H54 (cell line): ENCODE data around the gene DCLRE1C.
A peak's percentile ranks its signal among the peaks of the same experiment; 100 is the strongest.
"Not testable (repeated sequence)": the region's sequence is repeated elsewhere in the genome, so short reads cannot be mapped to it uniquely, and the experiment has no call there.

Source experiments
- DNase-seq: peaks from one replicate; pipeline ENCODE4 v3.0.0; 2011; ENCODE audit warnings: low spot score, mixed read lengths; ENCODE audit not compliant: insufficient read length
- FAIRE-seq: peaks from 3 replicates; lab custom pipeline; 2011; peaks lifted over from hg19 to GRCh38; lab: Jason Lieb, UNC
- POLR2A ChIP-seq: IDR thresholded peaks from 2 replicates; pipeline ENCODE4 v1.6.1; 2011; ENCODE audit warnings: low read depth, mild to moderate bottlenecking, low read length

Gene DCLRE1C

DNA sequence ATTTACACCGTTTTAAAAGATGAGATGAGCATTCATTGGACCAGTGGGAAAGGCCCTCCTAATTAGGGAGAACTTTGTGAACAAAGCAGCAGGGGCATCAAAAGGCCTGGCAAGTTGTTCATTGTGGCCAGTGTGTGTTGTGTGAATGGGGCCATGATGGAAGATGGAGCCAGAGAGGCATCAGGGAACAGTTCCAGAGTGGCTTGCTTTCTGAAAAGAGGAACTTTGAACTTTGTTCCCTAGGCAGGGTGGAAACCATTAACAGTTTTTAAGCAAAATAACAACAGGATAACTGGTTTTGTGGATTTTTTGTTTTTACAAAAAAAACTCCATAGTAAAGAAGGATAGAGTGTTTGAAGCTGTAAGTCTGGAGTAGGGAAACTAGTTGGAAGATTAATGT is 62.7 kb downstream of the DCLRE1C start:
- DNase-seq (no peak), FAIRE-seq (no peak)
- TF ChIP-seq POLR2A = no peak

DNA sequence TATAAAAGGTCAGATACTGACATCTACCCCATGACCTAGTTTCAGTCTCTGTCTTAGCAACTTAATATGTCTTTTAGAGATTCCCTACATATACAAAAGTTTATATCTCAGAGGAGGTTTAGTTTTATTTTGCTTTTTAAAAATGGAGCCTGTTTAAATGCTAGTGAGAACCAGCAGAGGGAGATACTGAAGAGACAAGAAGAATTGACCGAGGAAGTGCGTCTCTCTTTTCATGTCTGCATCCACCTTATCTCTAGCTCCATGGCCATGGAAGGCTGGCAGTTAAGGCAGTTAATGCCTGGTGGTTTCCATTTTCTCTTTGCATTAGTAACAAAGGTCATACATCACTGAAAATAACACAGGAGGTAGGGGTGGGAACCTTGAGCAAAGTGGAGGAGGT is 64.6 kb downstream of the DCLRE1C start:
- FAIRE-seq (no peak), DNase-seq (no peak)
- TF ChIP-seq POLR2A = no peak

GRCh38 chr10:14884082-14884481 is 69.8 kb downstream of the DCLRE1C start:
- TF ChIP-seq POLR2A = no peak

DNA sequence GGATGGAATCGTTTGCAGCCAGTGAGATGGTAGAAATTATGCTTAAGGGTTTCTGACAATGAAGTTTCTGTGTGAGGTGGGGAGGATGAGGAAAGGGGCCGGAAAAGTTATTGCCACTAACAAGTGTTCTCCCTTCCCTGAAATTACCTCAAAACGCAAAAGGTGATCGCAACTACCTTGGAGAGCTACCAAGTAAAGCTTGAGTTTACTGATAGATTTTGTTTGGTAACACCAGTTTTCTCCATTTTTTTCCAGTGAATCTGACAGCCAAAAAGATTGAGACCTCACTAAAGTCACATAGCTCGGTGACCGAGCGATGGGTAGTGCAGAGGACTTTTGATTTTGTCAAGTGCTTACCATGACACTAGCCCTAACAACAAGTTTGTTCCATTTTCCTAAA is 73.7 kb downstream of the DCLRE1C start:
- DNase-seq = no peak
- no peak for TF ChIP-seq POLR2A
- FAIRE-seq = no peak

More at GRCh38 chr10:14884082-14884481, 69.8 kb downstream of the DCLRE1C start:
- no peak for DNase-seq
- FAIRE-seq = no peak

DNA sequence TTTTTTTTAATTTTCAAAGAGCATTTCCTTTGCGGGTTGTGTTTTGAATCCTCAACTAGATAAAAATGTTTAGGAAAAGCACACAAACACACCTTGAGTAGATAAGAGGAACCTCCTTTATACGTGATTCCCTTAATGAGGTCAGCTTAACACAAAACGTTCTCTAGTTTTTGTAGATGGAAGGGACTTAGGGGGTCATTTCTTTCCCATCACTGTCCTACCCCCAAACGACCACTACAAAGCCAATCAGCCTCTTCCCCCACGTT is 74.0 kb downstream of the DCLRE1C start:
- FAIRE-seq (peak; percentile 20), DNase-seq (peak; percentile 7)
- no peak for TF ChIP-seq POLR2A

DNA sequence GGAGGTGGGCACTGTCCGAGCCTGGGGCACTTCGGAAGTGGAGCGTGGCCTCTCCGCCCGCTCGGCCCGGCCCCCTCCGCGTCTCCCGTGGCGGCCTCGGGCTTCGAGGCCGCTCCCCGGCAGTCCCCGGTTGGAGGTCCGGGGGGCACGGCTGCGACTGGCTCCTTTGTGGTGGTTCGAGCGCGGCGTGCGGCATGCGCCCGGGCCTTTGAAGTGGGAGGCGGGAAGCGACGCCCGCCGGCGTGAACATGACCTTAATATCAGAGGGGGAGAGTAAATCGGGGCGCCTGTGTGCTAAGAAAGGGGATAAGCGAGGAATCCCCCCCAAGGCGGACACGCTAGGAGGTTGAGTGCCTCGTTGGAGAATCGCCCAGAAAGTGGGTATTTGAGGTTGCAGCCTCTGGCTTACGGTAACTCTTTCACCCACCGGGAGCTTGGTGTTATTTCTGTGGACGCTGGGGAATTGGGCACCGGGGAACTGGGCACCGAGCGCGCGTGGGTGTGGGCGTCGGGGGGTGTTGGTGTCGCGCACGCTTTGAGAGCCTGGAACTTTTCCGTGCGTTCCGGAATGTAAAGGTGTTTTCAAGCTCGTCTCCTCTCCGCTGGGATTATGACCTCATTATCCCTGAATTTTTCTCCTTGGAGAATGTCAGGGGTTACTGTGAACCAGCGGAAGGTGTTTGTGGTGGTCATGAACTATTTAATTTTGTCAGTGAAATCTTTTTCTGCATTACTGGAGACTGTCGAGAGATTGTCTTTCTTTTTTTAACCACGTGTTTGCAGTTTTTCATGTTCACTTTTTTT is 74.6 kb downstream of the DCLRE1C start:
- peak; percentile 28 for DNase-seq
- peak; percentile 50 for FAIRE-seq
- no peak for TF ChIP-seq POLR2A

- peak; percentile 97 for DNase-seq
- peak; percentile 86 for TF ChIP-seq POLR2A
- peak; percentile 84 for FAIRE-seq
Observed at GRCh38 chr10:14878266-14879123, 75.4 kb downstream of the DCLRE1C start, which contains the start of gene SUV39H2. Gene SUV39H2, plus strand, starts transcription at chr10:14878866. Its CDS starts 23 bp downstream, at chr10:14878889.

DNA sequence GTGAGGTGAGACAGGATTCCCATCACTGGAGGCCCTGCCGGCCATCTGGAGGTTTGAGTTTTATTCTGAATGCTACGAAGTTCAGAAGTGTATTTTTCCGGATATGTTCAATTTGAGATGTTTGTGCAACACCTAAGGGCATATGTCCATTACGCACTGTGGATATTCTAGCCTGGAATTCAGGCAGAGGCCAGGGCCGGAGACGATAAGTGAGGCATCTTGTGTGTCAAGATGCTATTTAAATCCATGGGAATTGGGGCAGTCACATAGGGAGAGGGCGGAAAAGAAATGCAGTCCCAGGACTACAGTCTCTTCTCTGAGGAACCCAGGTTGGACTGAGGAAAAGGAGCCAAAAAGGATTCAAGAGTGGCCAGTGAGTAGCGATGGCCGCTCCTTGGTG is 77.1 kb downstream of the DCLRE1C start:
- TF ChIP-seq POLR2A = no peak
- FAIRE-seq (no peak), DNase-seq (no peak)

- no peak for TF ChIP-seq POLR2A
- FAIRE-seq (no peak), DNase-seq (no peak)
Observed at GRCh38 chr10:14875941-14876340, 78.0 kb downstream of the DCLRE1C start.

- DNase-seq = peak; percentile 19
- FAIRE-seq = peak; percentile 91
- no peak for TF ChIP-seq POLR2A
Observed at GRCh38 chr10:14873090-14873760, 80.7 kb downstream of the DCLRE1C start.

GRCh38 chr10:14864871-14865270 is 89.0 kb downstream of the DCLRE1C start:
- FAIRE-seq, DNase-seq: not testable (repeated sequence)

- not testable (repeated sequence) for DNase-seq, FAIRE-seq
Observed at GRCh38 chr10:14864466-14864865, 89.4 kb downstream of the DCLRE1C start.

DNA sequence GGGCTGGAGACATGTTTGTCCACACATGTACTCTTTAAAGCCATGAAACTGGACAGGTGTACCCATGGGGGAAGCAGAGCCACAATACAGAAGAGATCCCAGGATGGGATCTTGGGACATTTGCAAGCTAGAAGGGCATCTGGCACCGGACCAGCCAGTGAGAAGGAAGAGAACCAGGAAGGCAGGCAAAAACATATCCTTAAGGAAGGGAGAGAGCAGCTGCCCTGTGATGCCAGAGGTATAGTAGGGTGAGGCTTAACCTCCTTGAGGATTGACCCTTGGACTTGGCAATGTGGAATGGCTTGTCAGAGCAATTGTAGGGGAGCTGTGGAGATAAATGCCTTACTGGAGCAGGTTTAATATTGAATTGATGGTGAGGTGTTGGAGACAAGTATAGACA is 93.1 kb downstream of the DCLRE1C start:
- FAIRE-seq = no peak
- no peak for TF ChIP-seq POLR2A
- DNase-seq = no peak

- FAIRE-seq (no peak), DNase-seq (no peak)
- no peak for TF ChIP-seq POLR2A
Observed at GRCh38 chr10:14859775-14860174, 94.1 kb downstream of the DCLRE1C start.
